HEK293T (cell line): ENCODE data around the gene IKZF1.

Experiments used
- CTCF ChIA-PET: fragments of 350-600 bp; formaldehyde crosslinking; extraction: SDS; loops from one replicate; lab custom pipeline; 2021; ENCODE audit warnings: antibody characterized with exemption, inconsistent platforms; lab: Yijun Ruan, JAX
- POLR2A ChIA-PET: fragments of 350-600 bp; formaldehyde crosslinking; extraction: SDS; loops from one replicate; lab custom pipeline; 2020; ENCODE audit warnings: antibody characterized with exemption, inconsistent platforms; lab: Yijun Ruan, JAX
- DNase-seq: peaks from one replicate; pipeline ENCODE4 v3.0.0; 2012; ENCODE audit warnings: mixed read lengths; ENCODE audit errors: extremely low spot score
- ARNT ChIP-seq: fragments of 450-650 bp; IDR thresholded peaks from 2 replicates; pipeline ENCODE4 v1.6.1; 2017; ENCODE audit warnings: mild to moderate bottlenecking
- BHLHE40 ChIP-seq: fragments of 450-650 bp; IDR thresholded peaks from 2 replicates; pipeline ENCODE4 v1.6.1; 2016; ENCODE audit warnings: mild to moderate bottlenecking, moderate library complexity, borderline replicate concordance
- CTBP1 ChIP-seq: fragments of 450-650 bp; IDR thresholded peaks from 2 replicates; pipeline ENCODE4 v1.6.1; 2016; ENCODE audit warnings: borderline replicate concordance
- ELF4 ChIP-seq: fragments of 450-650 bp; IDR thresholded peaks from 2 replicates; pipeline ENCODE4 v1.6.1; 2017; ENCODE audit warnings: antibody characterized with exemption
- FOXA1 ChIP-seq: fragments of 450-650 bp; IDR thresholded peaks from 2 replicates; pipeline ENCODE4 v1.6.1; 2016; ENCODE audit warnings: mild to moderate bottlenecking
- FOXK2 ChIP-seq: fragments of 450-650 bp; IDR thresholded peaks from 2 replicates; pipeline ENCODE4 v1.6.1; 2016; ENCODE audit warnings: mild to moderate bottlenecking
- FOXM1 ChIP-seq: fragments of 450-650 bp; IDR thresholded peaks from 2 replicates; pipeline ENCODE4 v1.6.1; 2017; ENCODE audit warnings: mild to moderate bottlenecking, borderline replicate concordance
- HDGF ChIP-seq: fragments of 450-650 bp; IDR thresholded peaks from 2 replicates; pipeline ENCODE4 v1.6.1; 2017; ENCODE audit warnings: antibody characterized with exemption, borderline replicate concordance
- L3MBTL2 ChIP-seq: fragments of 450-650 bp; conservative IDR thresholded peaks from 2 replicates; pipeline ENCODE4 v1.6.1; 2016; ENCODE audit warnings: mild to moderate bottlenecking
- LEF1 ChIP-seq: fragments of 450-650 bp; IDR thresholded peaks from 2 replicates; pipeline ENCODE4 v1.6.1; 2017; ENCODE audit warnings: mild to moderate bottlenecking, borderline replicate concordance
- NFRKB ChIP-seq: fragments of 450-650 bp; IDR thresholded peaks from 2 replicates; pipeline ENCODE4 v1.6.1; 2016; ENCODE audit warnings: mild to moderate bottlenecking, moderate library complexity
- SP1 ChIP-seq: fragments of 450-650 bp; IDR thresholded peaks from 2 replicates; pipeline ENCODE4 v1.6.1; 2017
- SUZ12 ChIP-seq: fragments of 450-650 bp; IDR thresholded peaks from 2 replicates; pipeline ENCODE4 v1.6.1; 2016; ENCODE audit warnings: mild to moderate bottlenecking
- TARDBP ChIP-seq: fragments of 450-650 bp; IDR thresholded peaks from 2 replicates; pipeline ENCODE4 v1.6.1; 2016
- ZNF384 ChIP-seq: fragments of 450-650 bp; IDR thresholded peaks from 2 replicates; pipeline ENCODE4 v1.6.1; 2016
- TF ChIP-seq, protein P1 (sequence below): fragments of 450-650 bp; IDR thresholded peaks from 2 replicates; pipeline ENCODE4 v1.6.1; 2016

IKZF1 gene

DNA sequence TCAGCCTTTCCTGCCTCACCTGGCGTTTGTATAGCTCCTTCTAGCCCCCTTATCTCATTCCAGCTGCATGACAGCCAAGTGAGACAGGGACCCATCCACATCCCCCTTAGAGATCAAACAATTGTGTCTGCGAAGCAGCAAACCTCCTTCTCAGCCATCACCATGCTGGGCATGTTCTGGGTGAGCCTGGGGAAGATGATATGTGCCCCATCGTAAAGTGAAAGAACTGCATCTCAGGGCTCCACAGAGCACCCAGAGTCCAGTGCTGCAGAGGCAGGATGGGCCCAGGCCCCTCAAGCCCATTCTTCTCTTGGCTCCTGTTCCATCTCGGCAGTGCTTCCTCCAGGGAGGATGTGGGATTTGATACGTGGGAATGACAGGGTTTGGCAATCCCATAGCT, 102.4 kb downstream of the IKZF1 start:
- CTCF ChIA-PET, result no interaction called here
- TF ChIP-seq BHLHE40, result no peak
- no peak for TF ChIP-seq TARDBP
- POLR2A ChIA-PET, result no interaction called here
- DNase-seq, result no peak

DNA sequence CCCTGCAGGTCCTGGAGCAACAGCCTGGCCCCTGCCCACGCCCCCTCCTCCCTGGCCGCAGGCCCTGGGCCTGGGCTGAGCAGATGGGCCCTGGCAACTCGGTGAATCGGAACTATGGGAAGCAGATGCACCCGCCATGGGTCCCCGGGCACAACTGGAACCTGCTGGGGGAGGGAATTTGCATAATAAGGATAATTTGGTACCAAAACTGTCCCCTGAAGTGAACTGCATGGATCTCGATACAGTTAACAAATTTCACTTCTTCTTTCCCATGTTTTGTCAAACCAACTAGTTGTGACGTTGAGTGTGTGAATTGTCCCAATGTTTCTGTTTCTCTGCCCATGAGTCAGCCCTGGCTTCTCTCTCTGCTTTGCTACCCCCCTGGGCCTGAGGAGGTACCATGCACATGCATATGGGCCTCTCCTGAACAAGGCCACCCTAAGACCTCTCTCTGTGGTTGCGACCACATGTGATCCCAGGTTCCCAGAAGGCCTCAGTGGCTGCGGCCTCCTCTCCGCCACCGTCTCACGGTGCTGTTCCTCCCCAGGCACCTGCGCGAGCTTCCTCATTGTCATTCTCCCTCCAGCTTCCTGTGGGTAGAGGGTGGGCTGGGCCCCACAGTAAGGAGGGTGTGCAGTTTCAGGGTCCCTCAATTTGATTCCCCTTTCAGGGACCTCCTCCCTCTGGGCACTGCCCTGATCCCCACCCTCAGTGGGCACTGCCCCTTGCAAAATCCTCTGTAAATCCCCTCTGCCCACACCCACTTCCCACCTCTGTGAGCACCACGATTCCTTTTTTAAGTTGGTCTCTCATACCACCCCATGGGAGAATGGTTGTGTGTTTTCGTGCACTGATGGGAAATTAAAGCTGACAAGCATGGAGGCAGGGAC, 105.6 kb downstream of the IKZF1 start:
- ChIA-PET POLR2A (no interaction called here), CTCF (no interaction called here)
- TF ChIP-seq BHLHE40, result no peak
- TF ChIP-seq, protein P1, sequence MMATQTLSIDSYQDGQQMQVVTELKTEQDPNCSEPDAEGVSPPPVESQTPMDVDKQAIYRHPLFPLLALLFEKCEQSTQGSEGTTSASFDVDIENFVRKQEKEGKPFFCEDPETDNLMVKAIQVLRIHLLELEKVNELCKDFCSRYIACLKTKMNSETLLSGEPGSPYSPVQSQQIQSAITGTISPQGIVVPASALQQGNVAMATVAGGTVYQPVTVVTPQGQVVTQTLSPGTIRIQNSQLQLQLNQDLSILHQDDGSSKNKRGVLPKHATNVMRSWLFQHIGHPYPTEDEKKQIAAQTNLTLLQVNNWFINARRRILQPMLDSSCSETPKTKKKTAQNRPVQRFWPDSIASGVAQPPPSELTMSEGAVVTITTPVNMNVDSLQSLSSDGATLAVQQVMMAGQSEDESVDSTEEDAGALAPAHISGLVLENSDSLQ, result no peak
- no peak for TF ChIP-seq HDGF
- TF ChIP-seq LEF1, result no peak
- TF ChIP-seq NFRKB, result no peak
- no peak for TF ChIP-seq ARNT
- no peak for TF ChIP-seq TARDBP
- no peak for TF ChIP-seq FOXM1
- no peak for TF ChIP-seq SP1
- TF ChIP-seq FOXK2, result no peak
- TF ChIP-seq CTBP1, result no peak
- no peak for TF ChIP-seq ZNF384
- no peak for TF ChIP-seq L3MBTL2
- DNase-seq, result no peak

DNA sequence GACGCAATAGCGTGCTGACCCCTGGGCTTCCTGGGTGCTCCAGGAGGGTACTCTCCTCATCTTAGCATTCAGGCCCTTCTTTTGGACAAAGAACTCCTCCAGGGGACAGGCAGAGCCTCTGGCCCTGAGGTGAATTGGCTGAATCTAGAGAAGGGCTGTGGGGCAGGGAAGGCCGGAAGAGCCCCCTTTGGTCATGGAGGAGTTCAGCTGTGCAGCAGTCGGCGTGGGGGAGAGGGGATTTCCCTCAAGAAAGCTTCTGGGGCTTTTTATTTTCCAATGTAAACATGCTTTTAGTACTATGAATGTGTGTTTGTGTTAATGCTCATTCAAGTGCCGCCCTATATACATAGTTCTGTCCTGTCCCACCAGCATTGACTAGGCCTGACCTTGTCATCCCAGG, 106.8 kb downstream of the IKZF1 start:
- ChIA-PET POLR2A (no interaction called here), CTCF (interaction anchor here (0.6 kb wide), 1 partner anchor 9 kb away, joined by 3 read pairs; no protein-coding TSS in a partner anchor)
- DNase-seq, result no peak
- no peak for TF ChIP-seq FOXA1
- TF ChIP-seq SP1, result no peak
- TF ChIP-seq, protein P1, result no peak
- no peak for TF ChIP-seq FOXK2
- TF ChIP-seq FOXM1, result no peak
- no peak for TF ChIP-seq ELF4
- TF ChIP-seq SUZ12, result no peak
- no peak for TF ChIP-seq NFRKB
- no peak for TF ChIP-seq HDGF
- no peak for TF ChIP-seq ARNT
- no peak for TF ChIP-seq CTBP1

DNA sequence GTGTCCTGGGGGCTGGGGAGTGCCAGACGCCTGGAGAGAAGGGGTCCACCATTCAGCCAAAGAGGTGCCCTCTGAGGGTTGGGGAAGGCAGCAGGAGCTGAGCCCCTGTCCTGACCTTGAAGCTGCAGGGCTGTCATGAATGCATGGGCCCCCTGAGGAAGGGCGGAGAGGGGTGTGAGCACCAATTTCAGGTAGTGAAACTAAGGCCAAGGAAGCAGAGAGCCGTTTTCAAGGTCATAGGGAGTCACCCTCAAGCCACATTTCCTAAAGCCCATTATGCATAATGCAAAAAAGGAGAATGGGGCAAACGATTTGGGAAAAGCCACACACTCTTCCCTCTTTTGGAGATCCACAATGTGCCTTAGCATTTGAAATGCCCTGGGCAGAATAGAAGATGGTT, 108.5 kb downstream of the IKZF1 start:
- POLR2A ChIA-PET, result no interaction called here
- CTCF ChIA-PET, result no interaction called here
- TF ChIP-seq CTBP1 (no peak), BHLHE40 (no peak), ELF4 (no peak), FOXK2 (no peak), FOXM1 (no peak), SUZ12 (no peak), LEF1 (no peak), HDGF (no peak), ZNF384 (no peak), SP1 (no peak), TARDBP (no peak), ARNT (no peak), L3MBTL2 (no peak), FOXA1 (no peak), NFRKB (no peak)
- TF ChIP-seq, protein P1, result no peak
- no peak for DNase-seq

DNA sequence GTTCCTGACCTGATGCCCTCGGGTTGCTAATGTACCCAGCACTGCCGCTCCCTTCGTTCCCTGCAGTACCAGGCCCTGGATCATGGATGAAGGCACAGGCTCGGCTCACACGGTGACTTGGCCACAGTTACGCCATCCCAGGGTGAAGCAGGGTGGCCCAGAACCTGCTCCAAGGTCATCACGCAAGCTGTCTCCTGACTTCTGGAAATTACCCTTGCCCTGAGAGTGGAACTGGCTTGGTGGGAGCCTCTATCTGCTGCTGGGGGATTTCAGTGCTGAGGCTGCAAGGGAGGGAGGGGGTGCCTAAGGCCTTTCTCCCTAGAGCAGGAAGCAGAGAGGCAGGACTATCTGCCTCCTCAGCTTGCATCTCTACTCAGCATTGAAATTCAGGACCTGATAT, 109.0 kb downstream of the IKZF1 start:
- no peak for TF ChIP-seq FOXK2
- DNase-seq, result no peak
- ChIA-PET POLR2A (no interaction called here), CTCF (no interaction called here)

DNA sequence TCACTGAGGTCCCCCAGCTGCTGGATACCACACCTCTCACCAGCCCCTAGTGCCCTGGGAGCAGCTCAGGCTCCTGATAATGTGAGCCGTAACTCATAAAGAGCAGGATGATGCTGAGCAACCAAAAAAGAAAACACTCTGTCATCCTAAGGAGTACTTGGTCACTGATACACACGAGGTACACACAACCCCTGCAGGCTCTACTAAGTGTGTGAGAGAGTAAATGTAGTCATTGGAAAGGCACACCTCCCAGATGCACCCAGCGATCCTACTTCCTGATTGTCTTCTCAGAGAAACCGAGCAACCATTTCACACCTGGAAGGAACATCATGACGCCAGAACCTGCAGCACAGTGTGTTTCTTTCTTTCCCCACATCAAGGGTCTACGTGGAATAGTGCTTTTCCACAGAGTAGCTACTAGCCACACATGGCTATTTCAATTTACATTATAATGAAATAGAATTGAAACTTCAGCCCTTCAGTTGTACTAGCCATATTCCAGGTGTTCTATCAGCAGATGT, 111.4 kb downstream of the IKZF1 start:
- TF ChIP-seq CTBP1 (no peak), BHLHE40 (no peak), SUZ12 (no peak), SP1 (no peak), NFRKB (no peak), HDGF (no peak), ARNT (no peak), FOXM1 (no peak), FOXA1 (no peak)
- no peak for DNase-seq
- CTCF ChIA-PET, result interaction anchor here (0.6 to 1.2 kb wide), 2 partner anchors 323 to 365 kb away, joined by 3 to 4 read pairs; partner anchors contain the start of gene ZPBP
- POLR2A ChIA-PET, result no interaction called here
